Activated T-helper 1 cell treated with anti-CD3 and anti-CD28 coated beads, Interleukin-2, amount 50 U/mL, for 16 hours (primary cell): ENCODE results near the gene EIF4H.
"Not testable (repeated sequence)": the region's sequence is repeated elsewhere in the genome, so short reads cannot be mapped to it uniquely, and the experiment has no call there.

Source experiments
- DNase-seq, 2 donors: peaks; one replicate each; pipeline ENCODE4 v3.0.0-alpha.2; 2020; ENCODE audit warnings: low read depth in 1 of 2, low spot score in 1 of 2

Gene EIF4H

GRCh38 chr7:74197449-74198124, 23.4 kb downstream of the EIF4H start:
- DNase-seq: no peak

- no peak for DNase-seq
Observed at GRCh38 chr7:74199551-74200355, 25.6 kb downstream of the EIF4H start.

- no peak for DNase-seq
Observed at GRCh38 chr7:74202841-74203556, 28.8 kb downstream of the EIF4H start.

- no peak for DNase-seq
Observed at GRCh38 chr7:74203956-74204618, 29.9 kb downstream of the EIF4H start.

- not testable (repeated sequence) for DNase-seq
Observed at GRCh38 chr7:74206052-74206451, 31.9 kb downstream of the EIF4H start.

GRCh38 chr7:74206589-74207120, 32.5 kb downstream of the EIF4H start:
- peak; percentile 60 to 76 for DNase-seq

- DNase-seq: no peak
Observed at GRCh38 chr7:74207586-74207985, 33.4 kb downstream of the EIF4H start.

- DNase-seq: not testable (repeated sequence)
Observed at GRCh38 chr7:74208241-74208640, 34.1 kb downstream of the EIF4H start.

- no peak for DNase-seq
Observed at GRCh38 chr7:74212661-74213060, 38.5 kb downstream of the EIF4H start.

- no peak for DNase-seq
Observed at GRCh38 chr7:74214816-74215630, 40.9 kb downstream of the EIF4H start.

GRCh38 chr7:74215921-74216320, 41.8 kb downstream of the EIF4H start:
- no peak for DNase-seq

GRCh38 chr7:74216361-74216761, 42.2 kb downstream of the EIF4H start:
- no peak for DNase-seq

GRCh38 chr7:74217455-74218342, 43.5 kb downstream of the EIF4H start:
- no peak for DNase-seq

- no peak for DNase-seq
Observed at GRCh38 chr7:74218343-74218698, 44.2 kb downstream of the EIF4H start.

- DNase-seq: no peak
Observed at GRCh38 chr7:74219416-74219815, 45.3 kb downstream of the EIF4H start.

GRCh38 chr7:74220229-74220628, 46.1 kb downstream of the EIF4H start:
- no peak for DNase-seq

GRCh38 chr7:74221713-74222112, 47.6 kb downstream of the EIF4H start:
- no peak for DNase-seq

GRCh38 chr7:74222851-74223710, 48.9 kb downstream of the EIF4H start:
- DNase-seq: no peak
